DMS 273 treated with DMSO at 0.1 percent for 48 hours (cell line): ENCODE results near the gene CCDC117.

Experiments used
- DNase-seq: peaks from one replicate; lab custom pipeline; 2025; lab: John Stamatoyannopoulos, UW

CCDC117 gene

GRCh38 chr22:28769394-28770085 is 3.0 kb upstream of the CCDC117 start:
- no peak for DNase-seq

GRCh38 chr22:28771195-28771791 is 1.2 kb upstream of the CCDC117 start:
- DNase-seq, result peak; percentile 34

GRCh38 chr22:28773461-28773867 is 969 bp downstream of the CCDC117 start:
- no peak for DNase-seq

GRCh38 chr22:28774378-28774777 is 1.9 kb downstream of the CCDC117 start:
- no peak for DNase-seq

- DNase-seq, result no peak
Observed at GRCh38 chr22:28779833-28780232, 7.3 kb downstream of the CCDC117 start.

- no peak for DNase-seq
Observed at GRCh38 chr22:28780296-28780695, 7.8 kb downstream of the CCDC117 start.

- no peak for DNase-seq
Observed at GRCh38 chr22:28783786-28784671, 11.5 kb downstream of the CCDC117 start.

GRCh38 chr22:28788601-28789000 is 16.1 kb downstream of the CCDC117 start:
- no peak for DNase-seq

GRCh38 chr22:28791124-28791523 is 18.6 kb downstream of the CCDC117 start:
- no peak for DNase-seq

- no peak for DNase-seq
Observed at GRCh38 chr22:28791841-28792490, 19.5 kb downstream of the CCDC117 start.

GRCh38 chr22:28792491-28793383 is 20.2 kb downstream of the CCDC117 start:
- DNase-seq, result no peak

- no peak for DNase-seq
Observed at GRCh38 chr22:28793976-28794584, 21.6 kb downstream of the CCDC117 start.

GRCh38 chr22:28795071-28795693 is 22.7 kb downstream of the CCDC117 start:
- no peak for DNase-seq

- no peak for DNase-seq
Observed at GRCh38 chr22:28795932-28796856, 23.7 kb downstream of the CCDC117 start.

- DNase-seq, result no peak
Observed at GRCh38 chr22:28798810-28799605, 26.5 kb downstream of the CCDC117 start.

GRCh38 chr22:28799606-28800307 is 27.3 kb downstream of the CCDC117 start:
- DNase-seq, result no peak

GRCh38 chr22:28800308-28801041 is 28.0 kb downstream of the CCDC117 start, which contains the start of gene XBP1:
XBP1 (minus strand) TSS chr22:28800569.
- peak; percentile 37 for DNase-seq
